GM18868 (cell line): ENCODE data around the gene PITPNM3.

Experiments
- ATAC-seq: cut with Tn5 transposase; IDR thresholded peaks from one replicate; pipeline ENCODE4 v1.9.1; 2021; ENCODE audit warnings: mild to moderate bottlenecking, moderate library complexity; ENCODE audit not compliant: unreplicated experiment

PITPNM3 gene

GRCh38 chr17:6422654-6423241 is 133.6 kb downstream of the PITPNM3 start:
- no peak for ATAC-seq

GRCh38 chr17:6421700-6422604 is 134.4 kb downstream of the PITPNM3 start:
- ATAC-seq = no peak

GRCh38 chr17:6420173-6420641 is 136.1 kb downstream of the PITPNM3 start:
- ATAC-seq = no peak

GRCh38 chr17:6415616-6416015 is 140.7 kb downstream of the PITPNM3 start:
- no peak for ATAC-seq

- ATAC-seq = no peak
Observed at GRCh38 chr17:6413065-6413464, 143.3 kb downstream of the PITPNM3 start.

- ATAC-seq = no peak
Observed at GRCh38 chr17:6408735-6409134, 147.6 kb downstream of the PITPNM3 start.

- no peak for ATAC-seq
Observed at GRCh38 chr17:6408276-6408675, 148.1 kb downstream of the PITPNM3 start.

GRCh38 chr17:6402258-6402657 is 154.1 kb downstream of the PITPNM3 start:
- ATAC-seq = no peak
